ENCODE data around the gene GHITM. TPM values are rescaled to one million over a fixed set of nuclear protein-coding genes. Genes with fewer than 3 reads are reported as not detected.

The GHITM gene
- total RNA-seq, 1 donor from 2014 or later: 146 TPM

- no peak for DNase-seq (ENCODE audit: low spot score)
Measured at GRCh38 chr10:84197643-84198042, 58.3 kb downstream of the GHITM start.

- DNase-seq (ENCODE audit: low spot score): no peak
Measured at GRCh38 chr10:84198206-84198915, 59.1 kb downstream of the GHITM start.

- DNase-seq (ENCODE audit: low spot score): no peak
Measured at GRCh38 chr10:84200537-84201243, 61.4 kb downstream of the GHITM start.

GRCh38 chr10:84201244-84201606 lies 61.9 kb downstream of the GHITM start:
- DNase-seq (ENCODE audit: low spot score): no peak

- no peak for DNase-seq (ENCODE audit: low spot score)
Measured at GRCh38 chr10:84201682-84202081, 62.4 kb downstream of the GHITM start.

GRCh38 chr10:84202349-84202748 lies 63.0 kb downstream of the GHITM start:
- no peak for DNase-seq (ENCODE audit: low spot score)

Other genes with a start within 250 kb of the GHITM start
- not detected for gene GPR15LG, start 34.3 kb downstream of the GHITM start, total RNA-seq
- gene CDHR1, start 55.0 kb downstream of the GHITM start, total RNA-seq: 0.35 TPM
- gene LRIT2, start 86.0 kb downstream of the GHITM start, total RNA-seq: not detected
- not detected for gene LRIT1, start 102.0 kb downstream of the GHITM start, total RNA-seq
- gene RGR, start 105.5 kb downstream of the GHITM start, total RNA-seq: not detected
- gene CCSER2, start 189.1 kb downstream of the GHITM start, total RNA-seq: 70.3 TPM